Kidney glomerular epithelial cell (primary cell): Measurements from ENCODE around the gene HS6ST1.

ENCODE experiments used
- DNase-seq: peaks from one replicate; lab custom pipeline; 2025; lab: John Stamatoyannopoulos, UW

Gene HS6ST1

DNA sequence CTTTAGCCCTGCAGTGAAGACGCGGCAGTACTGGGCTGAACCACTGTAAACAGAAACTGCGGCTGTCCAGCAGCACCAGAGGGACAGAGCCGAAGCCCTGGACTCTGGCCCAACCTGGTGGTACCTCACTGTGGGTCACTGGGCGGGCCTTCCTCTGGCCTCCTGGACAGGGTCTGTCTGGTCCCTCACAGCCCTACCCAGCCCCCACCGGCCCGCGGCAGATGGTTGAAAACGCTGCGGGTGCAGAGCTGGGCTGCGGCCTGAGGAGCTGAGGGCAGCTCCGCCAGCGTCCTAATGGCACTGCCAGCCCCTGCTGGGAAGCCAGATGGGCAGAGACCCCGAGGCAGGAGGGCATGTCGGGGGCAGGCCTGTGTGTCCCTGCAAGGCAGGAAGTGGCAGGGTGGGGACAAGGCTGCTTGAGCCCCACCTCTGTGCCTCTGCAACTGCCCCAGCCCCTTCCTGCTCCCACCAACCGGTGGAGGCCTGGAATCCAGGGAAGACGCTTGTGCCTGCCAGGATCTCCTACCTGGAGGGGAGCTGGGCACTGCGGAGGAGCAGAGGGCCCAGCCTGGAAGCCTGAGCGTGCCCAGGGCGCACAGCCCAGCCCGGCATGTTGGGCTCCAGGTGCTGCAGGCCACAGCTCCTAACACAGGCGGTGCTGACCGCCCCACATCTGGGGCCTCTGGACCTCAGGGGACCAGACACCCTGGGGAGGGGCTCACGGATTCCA, 36.3 kb downstream of the HS6ST1 start:
- no peak for DNase-seq

DNA sequence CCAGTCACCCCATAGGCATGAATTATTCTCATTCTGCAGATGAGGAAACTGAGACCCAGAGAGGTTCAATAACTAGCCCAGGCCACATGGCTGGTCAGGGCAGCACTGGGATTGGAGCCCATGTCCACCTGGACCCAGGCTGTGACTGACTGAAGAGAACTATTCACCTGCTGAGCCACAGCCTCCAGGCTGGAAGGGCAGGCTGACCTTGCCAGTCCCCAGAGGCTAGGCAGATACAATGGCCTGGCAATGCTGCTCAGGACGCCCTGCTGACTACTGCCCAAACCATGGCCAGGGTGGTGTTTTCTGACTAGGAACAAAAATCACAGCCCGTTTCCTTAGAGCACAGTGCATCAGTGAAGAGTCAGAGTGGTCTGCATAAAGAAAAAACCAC, 36.8 kb downstream of the HS6ST1 start:
- no peak for DNase-seq

- no peak for DNase-seq
Measured at GRCh38 chr2:128280901-128281321, 37.8 kb downstream of the HS6ST1 start.

- no peak for DNase-seq
Measured at GRCh38 chr2:128280158-128280871, 38.4 kb downstream of the HS6ST1 start.

GRCh38 chr2:128279786-128280157, 38.9 kb downstream of the HS6ST1 start:
- DNase-seq = no peak

DNA sequence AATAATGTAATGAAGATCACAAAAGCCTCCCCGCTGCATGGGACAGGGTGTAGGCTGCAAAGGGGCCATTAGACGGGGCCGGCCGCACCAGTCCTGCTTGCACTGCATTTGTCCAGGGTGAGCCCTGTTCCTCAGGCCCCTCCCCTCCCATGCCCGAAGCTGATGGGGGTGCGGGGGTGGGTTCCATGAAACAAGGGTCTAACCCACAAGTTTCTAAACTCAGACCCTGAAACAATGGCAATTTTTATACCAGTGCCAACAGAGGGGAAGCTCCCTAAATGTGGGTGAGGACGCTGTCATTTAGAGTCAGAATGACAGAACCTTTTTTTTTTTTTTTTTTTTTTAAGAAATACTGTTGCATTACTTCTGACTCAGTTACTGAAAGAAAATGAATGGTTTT, 39.7 kb downstream of the HS6ST1 start:
- no peak for DNase-seq

- DNase-seq = no peak
Measured at GRCh38 chr2:128277961-128278681, 40.5 kb downstream of the HS6ST1 start.

DNA sequence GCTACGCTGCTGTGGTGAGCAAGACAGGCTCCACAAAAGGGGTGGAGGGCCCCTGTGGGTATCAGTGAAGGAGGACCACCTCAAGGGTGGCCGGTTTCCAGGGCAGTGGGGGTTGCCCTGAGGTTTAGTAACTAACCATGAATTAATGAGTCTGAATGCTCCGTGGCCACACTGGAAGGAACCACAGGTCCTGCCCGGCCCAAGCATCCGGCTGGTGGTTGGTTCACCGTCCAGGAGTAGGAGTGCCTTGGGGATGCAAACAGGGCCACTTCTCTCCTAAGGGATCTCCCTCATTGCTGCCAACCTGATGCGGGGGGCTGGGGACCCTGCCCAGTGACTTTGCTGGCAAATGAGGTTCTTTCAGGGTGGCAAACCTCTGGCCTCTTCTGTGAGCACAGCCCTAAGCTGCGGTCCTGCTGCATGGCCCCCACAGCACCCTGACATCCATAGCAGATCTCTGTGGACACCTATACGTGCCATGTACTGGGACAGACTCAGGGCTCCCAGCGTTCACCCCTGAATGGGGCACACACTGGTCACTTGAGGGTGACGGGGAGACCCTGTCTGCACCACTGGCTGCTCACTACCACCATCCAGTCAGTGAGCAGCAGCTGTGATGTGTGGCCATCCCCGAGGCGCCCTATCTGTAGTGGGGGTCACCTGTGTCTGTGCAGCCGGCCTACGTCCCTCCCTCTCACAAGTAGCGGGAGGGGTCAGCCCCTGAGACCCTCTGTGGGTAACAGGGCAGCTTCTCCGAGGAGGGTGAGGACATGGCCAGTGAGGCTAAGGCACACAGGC, 41.6 kb downstream of the HS6ST1 start:
- DNase-seq = no peak

DNA sequence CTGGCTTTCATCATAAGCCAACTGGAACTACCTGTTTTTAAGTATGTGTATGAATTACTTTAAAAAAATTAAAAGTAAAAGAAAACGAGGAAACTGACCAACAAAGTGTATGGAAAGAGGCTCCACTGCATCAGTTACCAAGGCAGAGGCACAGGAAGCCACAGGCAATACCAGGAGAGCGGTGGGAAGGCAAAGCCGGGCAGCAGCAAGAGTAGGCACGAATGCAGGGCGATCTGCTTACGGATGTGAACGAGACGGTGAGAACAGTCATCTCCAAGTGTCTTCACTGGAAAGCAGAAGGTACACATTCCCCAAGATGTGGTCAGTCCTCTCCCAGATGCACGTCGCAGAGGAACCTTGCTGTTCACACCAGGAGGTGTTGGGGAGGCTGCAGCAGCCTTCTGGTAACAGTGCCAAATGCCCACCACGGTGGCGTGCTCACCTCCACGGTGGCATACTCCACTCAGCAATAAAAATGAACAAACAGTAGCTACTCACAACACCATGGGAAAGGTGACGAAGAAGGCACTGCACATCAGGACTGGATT, 43.1 kb downstream of the HS6ST1 start:
- DNase-seq = no peak

DNA sequence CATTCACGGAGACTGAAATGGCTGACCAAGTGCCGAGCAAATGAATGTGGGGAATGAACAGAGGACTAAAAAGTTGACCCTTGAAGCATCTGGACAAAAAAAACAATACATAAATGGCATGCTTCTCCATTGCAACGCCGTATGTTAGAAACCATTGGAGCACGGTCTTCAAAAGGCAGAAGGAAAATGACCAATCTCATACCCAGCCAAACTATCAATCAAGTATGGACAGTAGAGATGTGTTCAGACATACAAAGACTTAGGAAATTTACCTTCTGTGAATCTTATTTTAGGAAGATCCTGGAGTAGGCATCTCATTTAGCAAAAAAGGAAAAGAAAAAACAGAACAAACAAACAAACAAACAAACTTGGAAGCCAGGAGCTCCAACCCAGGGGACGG, 44.5 kb downstream of the HS6ST1 start:
- no peak for DNase-seq

- no peak for DNase-seq
Measured at GRCh38 chr2:128273469-128274081, 45.1 kb downstream of the HS6ST1 start.

- DNase-seq = no peak
Measured at GRCh38 chr2:128272601-128273468, 45.8 kb downstream of the HS6ST1 start.

GRCh38 chr2:128271911-128272600, 46.6 kb downstream of the HS6ST1 start:
- no peak for DNase-seq

GRCh38 chr2:128271597-128271910, 47.1 kb downstream of the HS6ST1 start:
- DNase-seq = no peak

GRCh38 chr2:128270672-128271596, 47.7 kb downstream of the HS6ST1 start:
- no peak for DNase-seq

GRCh38 chr2:128269990-128270671, 48.5 kb downstream of the HS6ST1 start:
- DNase-seq = no peak

GRCh38 chr2:128269063-128269989, 49.3 kb downstream of the HS6ST1 start:
- DNase-seq = no peak
